GM12878 (cell line): ENCODE measurements around the gene FOXI3. TPM values are rescaled to one million over a fixed set of nuclear protein-coding genes. Genes with fewer than 3 reads are reported as not detected.

Experiments used
- ATAC-seq: fragments of 200-7000 bp; cut with Tn5 transposase; 3 replicates; pipeline ENCODE4 v1.9.1; 2020; ENCODE audit warnings: mild to moderate bottlenecking, moderate library complexity
- BruUV-seq: library from RNA; stranded (reverse); fragments of 400-500 nt; replicated peaks from 2 replicates; lab custom pipeline; 2021; lab: Mats Ljungman, UMichigan
- CTCF ChIA-PET: fragments of 300-600 bp; sonication (Branson Sonifier 250); formaldehyde crosslinking; extraction: SDS; loops from one replicate; lab custom pipeline; 2021; ENCODE audit warnings: inconsistent platforms; lab: Yijun Ruan, JAX
- POLR2A ChIA-PET: fragments of 350-600 bp; formaldehyde crosslinking; extraction: SDS; loops from one replicate; lab custom pipeline; 2021; ENCODE audit warnings: inconsistent platforms; lab: Charles Lee
- RAD21 ChIA-PET: fragments of 300-600 bp; sonication (Branson Sonifier 250); formaldehyde crosslinking; loops from one replicate; lab custom pipeline; 2023; ENCODE audit warnings: antibody characterized with exemption; ENCODE audit not compliant: unreplicated experiment; lab: Charles Lee
- SMC1A ChIA-PET: fragments of 300-600 bp; sonication (Branson Sonifier 250); formaldehyde crosslinking; loops from one replicate; lab custom pipeline; 2023; ENCODE audit not compliant: unreplicated experiment, uncharacterized antibody; lab: Charles Lee
- DNase-seq: peaks from one replicate; pipeline ENCODE4 v3.0.0-alpha.2; 2011; ENCODE audit warnings: low read depth, low spot score
- FAIRE-seq: peaks from 3 replicates; lab custom pipeline; 2011; peaks lifted over from hg19 to GRCh38; lab: Jason Lieb, UNC
- H2AFZ ChIP-seq: 2 replicates; pipeline ENCODE4 v1.6.0; 2011; ENCODE audit warnings: low read depth, low read length, control low read depth; ENCODE audit not compliant: control insufficient read depth
- H3K27ac ChIP-seq: 2 replicates; pipeline ENCODE4 v1.5.1; 2011; ENCODE audit warnings: control low read depth; ENCODE audit not compliant: control insufficient read depth, insufficient read depth
- H3K27me3 ChIP-seq, 2 experiments: replicated peaks in 1 of 2; 2 replicates each; pipeline versions ENCODE4 v1.6.0 to v1.6.1; 2011; ENCODE audit warnings: low read length in 1 of 2; ENCODE audit not compliant: control insufficient read depth in 2 of 2, insufficient read depth in 2 of 2
- H3K36me3 ChIP-seq, 2 experiments: 2 replicates each; pipeline ENCODE4 v1.5.1; 2011; ENCODE audit warnings: low read length in 1 of 2; ENCODE audit not compliant: control insufficient read depth in 2 of 2, insufficient read depth in 2 of 2
- H3K4me1 ChIP-seq: 2 replicates; pipeline ENCODE4 v1.6.1; 2011; ENCODE audit warnings: mild to moderate bottlenecking, low read length, moderate library complexity, mixed read lengths; ENCODE audit not compliant: control insufficient read depth, insufficient read depth
- H3K4me2 ChIP-seq: 2 replicates; pipeline ENCODE4 v1.6.0; 2011; ENCODE audit warnings: control low read depth; ENCODE audit not compliant: control insufficient read depth, insufficient read depth
- H3K4me3 ChIP-seq: fragments of 200-600 bp; sonication (generic); 2 replicates; pipeline ENCODE4 v1.5.1; 2016
- H3K79me2 ChIP-seq: 2 replicates; pipeline ENCODE4 v1.6.0; 2011; ENCODE audit warnings: low read length; ENCODE audit not compliant: control insufficient read depth, insufficient read depth
- H3K9ac ChIP-seq: 2 replicates; pipeline ENCODE4 v1.8.0; 2011; ENCODE audit warnings: low read length, control low read depth, mixed read lengths; ENCODE audit not compliant: control insufficient read depth, insufficient read depth
- H3K9me3 ChIP-seq: replicated peaks from 3 replicates; pipeline ENCODE4 v1.5.1; 2011; ENCODE audit warnings: mild to moderate bottlenecking, low read length; ENCODE audit not compliant: control insufficient read depth, insufficient read depth
- H4K20me1 ChIP-seq: 2 replicates; pipeline ENCODE4 v1.6.0; 2011; ENCODE audit not compliant: control insufficient read depth, insufficient read depth
- ATF2 ChIP-seq: IDR thresholded peaks from 2 replicates; pipeline ENCODE4 v1.6.1; 2012; ENCODE audit warnings: low read length, inconsistent platforms
- IRF3 ChIP-seq: fragments of 450-650 bp; IDR thresholded peaks from 2 replicates; pipeline ENCODE4 v1.6.1; 2014; ENCODE audit warnings: mild to moderate bottlenecking
- IRF5 ChIP-seq: fragments of 450-650 bp; IDR thresholded peaks from 2 replicates; pipeline ENCODE4 v1.6.1; 2017; ENCODE audit warnings: borderline replicate concordance
- JUND ChIP-seq: IDR thresholded peaks from 2 replicates; pipeline ENCODE4 v1.6.1; 2012; ENCODE audit warnings: low read depth, mild to moderate bottlenecking, low read length, improper control_type of control experiment, moderate library complexity
- MEF2B ChIP-seq: fragments of 450-650 bp; IDR thresholded peaks from 2 replicates; pipeline ENCODE4 v1.6.1; 2018; ENCODE audit warnings: mild to moderate bottlenecking, moderate library complexity; ENCODE audit not compliant: partially characterized antibody, poor library complexity, severe bottlenecking
- NR2F1 ChIP-seq: fragments of 450-650 bp; conservative IDR thresholded peaks from 2 replicates; pipeline ENCODE4 v1.6.1; 2017; ENCODE audit warnings: mild to moderate bottlenecking
- RFX5 ChIP-seq: IDR thresholded peaks from 2 replicates; pipeline ENCODE4 v1.6.1; 2011; ENCODE audit warnings: low read depth, low read length, improper control_type of control experiment
- SPI1 ChIP-seq: IDR thresholded peaks from 2 replicates; pipeline ENCODE4 v1.6.1; 2011; ENCODE audit warnings: low read depth, mild to moderate bottlenecking, low read length, moderate library complexity, borderline replicate concordance; ENCODE audit not compliant: insufficient read depth
- ZNF592 ChIP-seq: fragments of 450-650 bp; IDR thresholded peaks from 2 replicates; pipeline ENCODE4 v1.6.1; 2017; ENCODE audit warnings: mild to moderate bottlenecking, moderate library complexity
- WGBS: methylation state at CpG from one replicate; pipeline ENCODE4 v1.1.6; 2016; ENCODE audit warnings: low lambda C conversion rate; ENCODE audit not compliant: insufficient replicate concordance, insufficient coverage; ENCODE audit errors: missing lambda C conversion rate; 5-methylcytosine and 5-hydroxymethylcytosine counted together
- in situ Hi-C: fragments of 300-500 bp; cut with MboI; formaldehyde crosslinking; loops from 9 replicates; pipeline ENCODE4 v1.14.3; 2018; ENCODE audit warnings: mixed read lengths
- intact Hi-C: fragments of 100-400 bp; cut with micrococcal nuclease; formaldehyde crosslinking; loops from one replicate; pipeline ENCODE4 v1.14.2; 2022; ENCODE audit not compliant: unreplicated experiment
- polyA plus RNA-seq, 11 experiments: library from polyadenylated mRNA; depleted of rRNA in 4 of 11; unstranded in 6 of 11; stranded (reverse) in 5 of 11; fragments of >200 nt; fragmentation: Nextera tagmentation in 4 of 11; fragmentation: Illumina TruSeq in 1 of 11; extraction: Ambion mirVana in 4 of 11; extraction: Trizol in 1 of 11; gene quantifications; 1 replicate in 1 of 11; 2 replicates in 10 of 11; pipeline versions ENCODE4 v1.2.1 to v1.2.3, GENCODE V29; 2011 to 2016; ENCODE audit warnings: inconsistent platforms in 2 of 11, missing spikeins in 2 of 11, low read depth in 1 of 11
- total RNA-seq, 4 experiments: library from RNA; depleted of rRNA in 3 of 4; stranded (reverse); fragments of >200 nt in 3 of 4; fragmentation: Illumina TruSeq in 1 of 4; extraction: Trizol in 1 of 4; gene quantifications; 2 replicates each; pipeline versions ENCODE4 v1.2.1 to v1.2.3, GENCODE V29; 2013 to 2021

The FOXI3 gene
- total and polyA plus RNA-seq, 10 of the 15 experiments (the other 5 are each of a cell fraction or from before 2014, with no cell fraction given) = not detected

- TF ChIP-seq ZNF592 (no peak), RFX5 (no peak), ATF2 (no peak)
Observed at GRCh38 chr2:88499204-88499603, 46.7 kb upstream of the FOXI3 start (continued).

GRCh38 chr2:88493481-88493880 is 41.0 kb upstream of the FOXI3 start:
- FAIRE-seq (no peak), ATAC-seq (peak; percentile 41; the same call in 2 of the 3 replicates), DNase-seq (no peak)
- H3K9ac ChIP-seq = no peak overlapping the region
- H3K79me2 ChIP-seq = no peaks in the 10 kb centered on the region
- in situ Hi-C loops = no loop called here
- SMC1A ChIA-PET = interaction anchor here (1.0 kb wide), 1 partner anchor 20 kb away, joined by 3 read pairs; no protein-coding TSS in a partner anchor
- POLR2A ChIA-PET = no interaction called here
- H3K27me3 ChIP-seq = no peaks in the 10 kb centered on the region; a peak in 1 of 4 replicates
- 41% methylated on average over 4 of the region's 4 CpGs for WGBS
- intact Hi-C loops = no loop called here
- H3K4me1 ChIP-seq = no peaks in the 10 kb centered on the region
- H4K20me1 ChIP-seq = no peaks in the 10 kb centered on the region
- no TSS peak for BruUV-seq
- RAD21 ChIA-PET = no interaction called here
- H3K9me3 ChIP-seq = no peaks in the 10 kb centered on the region
- TF ChIP-seq IRF3 (no peak), MEF2B (no peak), NR2F1 (peak; percentile 92), IRF5 (no peak), SPI1 (peak; percentile 7; the same call in 1 of the 2 replicates), JUND (no peak)
- no peak overlapping the region for H3K4me2 ChIP-seq
- H3K27ac ChIP-seq = no peak overlapping the region
- no peaks in the 10 kb centered on the region for H3K36me3 ChIP-seq
- CTCF ChIA-PET = interaction anchor here (1.0 kb wide), 1 partner anchor 180 kb away, joined by 3 read pairs; no protein-coding TSS in a partner anchor
- no peak overlapping the region for H2AFZ ChIP-seq
- H3K4me3 ChIP-seq = no peak overlapping the region
